Gastrocnemius medialis (tissue), 4 donors: ENCODE data around the gene BMPR1B. TPM values are rescaled to one million over a fixed set of nuclear protein-coding genes. Genes with fewer than 3 reads are reported as not detected.
A peak's percentile ranks its signal among the peaks of the same experiment; 100 is the strongest.

Experiments
- ATAC-seq, 2 donors: fragments of 150-250 bp; one replicate each; pipeline ENCODE4 v1.9.1; 2016
- DNase-seq, 2 donors: peaks; one replicate each; pipeline ENCODE4 v3.0.0-alpha.2; 2019
- H3K27ac ChIP-seq, 4 donors: fragments of 200-600 bp; sonication (generic); 1 replicate in 1 of 4; 2 replicates in 3 of 4; pipeline ENCODE4 v1.5.1; 2016 to 2018; ENCODE audit warnings: mild to moderate bottlenecking in 2 of 4, moderate library complexity in 1 of 4
- H3K27me3 ChIP-seq, 3 donors: fragments of 200-600 bp; sonication (generic) in 2 of 3; 1 replicate in 1 of 3; 2 replicates in 2 of 3; pipeline versions ENCODE4 v1.5.1 to v1.6.0; 2016 to 2019; ENCODE audit warnings: mild to moderate bottlenecking in 1 of 3, moderate library complexity in 1 of 3
- H3K36me3 ChIP-seq, 2 donors: fragments of 200-600 bp; sonication (generic) in 1 of 2; one replicate each; pipeline ENCODE4 v1.5.1; 2017 to 2018
- H3K4me1 ChIP-seq, 2 donors: fragments of 200-600 bp; sonication (generic) in 1 of 2; one replicate each; pipeline ENCODE4 v1.5.1; 2016 to 2017; ENCODE audit warnings: mild to moderate bottlenecking in 2 of 2
- H3K4me3 ChIP-seq, 4 donors: fragments of 200-600 bp; sonication (generic) in 3 of 4; 1 replicate in 1 of 4; 2 replicates in 3 of 4; pipeline ENCODE4 v1.5.1; 2016 to 2019; ENCODE audit warnings: mild to moderate bottlenecking in 2 of 4
- H3K9me3 ChIP-seq, 3 donors: fragments of 200-600 bp; sonication (generic) in 2 of 3; 1 replicate in 1 of 3; 2 replicates in 2 of 3; pipeline ENCODE4 v1.5.1; 2016 to 2019
- CTCF ChIP-seq, 5 experiments: fragments of 450-650 bp in 3 of 5; fragments of 200-600 bp in 2 of 5; sonication (generic) in 2 of 5; IDR thresholded peaks in 4 of 5; conservative IDR thresholded peaks in 1 of 5; 1 replicate in 4 of 5; 2 replicates in 1 of 5; pipeline ENCODE4 v1.5.1; 2016 to 2019; ENCODE audit warnings: antibody characterized with exemption in 5 of 5, mild to moderate bottlenecking in 3 of 5, moderate library complexity in 3 of 5
- POLR2A ChIP-seq, 2 donors: fragments of 450-650 bp; IDR thresholded peaks; one replicate each; pipeline ENCODE4 v1.6.1; 2017; ENCODE audit warnings: antibody characterized with exemption in 2 of 2, mild to moderate bottlenecking in 2 of 2, moderate library complexity in 2 of 2
- in situ Hi-C, 4 donors: fragments of 200-750 bp; cut with MboI; loops; one replicate each; pipeline versions ENCODE4 v1.15.0 to v1.8.0; 2017; ENCODE audit warnings: low sequenced_read_pairs in 4 of 4
- intact Hi-C: fragments of 100-400 bp; cut with DNase I; formaldehyde crosslinking; loops from one replicate; pipeline ENCODE4 v1.15.1; 2023; ENCODE audit warnings: low total_unique reads
- total RNA-seq, 4 donors: library from RNA; depleted of rRNA; stranded (reverse); fragments of >200 nt; gene quantifications; one replicate each; pipeline versions ENCODE4 v1.1.0 to v1.2.3, GENCODE V29; 2016

BMPR1B gene
- total RNA-seq, 4 donors from 2014 or later, result 0.92 to 6.9 (median 1.7) TPM

DNA sequence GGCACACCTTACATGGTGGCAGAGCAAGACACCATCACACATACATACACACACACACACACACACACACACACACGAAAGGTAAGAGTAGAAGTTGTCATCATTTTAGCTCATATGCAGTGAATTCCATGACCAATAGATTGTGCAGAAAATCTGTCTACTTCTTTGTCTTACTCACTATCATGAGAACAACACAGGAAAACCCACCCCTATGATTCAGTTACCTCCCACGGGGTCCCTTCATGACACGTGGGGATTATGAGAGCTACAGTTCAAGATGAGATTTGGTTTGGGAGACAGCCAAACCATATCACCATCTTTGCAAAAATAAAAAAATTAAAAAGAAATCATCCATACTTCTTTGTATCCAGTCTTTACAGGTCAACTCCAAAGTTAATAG lies 221.1 kb downstream of the BMPR1B start:
- DNase-seq (no peak), ATAC-seq (no peak)
- no peak overlapping the region for H3K27ac ChIP-seq
- H3K36me3 ChIP-seq, result no peaks in the 10 kb centered on the region
- H3K27me3 ChIP-seq, result no peaks in the 10 kb centered on the region
- no peaks in the 10 kb centered on the region for H3K4me1 ChIP-seq
- in situ Hi-C loops, result no loop called here
- TF ChIP-seq POLR2A (IDR thresholded peaks at IDR 0.05), result no peak
- TF ChIP-seq CTCF (IDR thresholded peaks at IDR 0.05 in 4 of 5, conservative IDR thresholded peaks at IDR 0.05 in 1 of 5), result no peak
- no peaks in the 10 kb centered on the region for H3K9me3 ChIP-seq
- no peak overlapping the region for H3K4me3 ChIP-seq
- intact Hi-C loops, result no loop called here

GRCh38 chr4:94979621-94980020 lies 221.9 kb downstream of the BMPR1B start:
- H3K4me1 ChIP-seq, result no peaks in the 10 kb centered on the region
- no peak overlapping the region for H3K4me3 ChIP-seq
- no peak overlapping the region for H3K27ac ChIP-seq
- H3K27me3 ChIP-seq, result no peaks in the 10 kb centered on the region
- ATAC-seq (no peak), DNase-seq (no peak)
- TF ChIP-seq CTCF (IDR thresholded peaks at IDR 0.05 in 4 of 5, conservative IDR thresholded peaks at IDR 0.05 in 1 of 5) (no peak), POLR2A (IDR thresholded peaks at IDR 0.05) (no peak)
- no peaks in the 10 kb centered on the region for H3K9me3 ChIP-seq
- intact Hi-C loops, result no loop called here
- in situ Hi-C loops, result no loop called here
- H3K36me3 ChIP-seq, result no peaks in the 10 kb centered on the region

DNA sequence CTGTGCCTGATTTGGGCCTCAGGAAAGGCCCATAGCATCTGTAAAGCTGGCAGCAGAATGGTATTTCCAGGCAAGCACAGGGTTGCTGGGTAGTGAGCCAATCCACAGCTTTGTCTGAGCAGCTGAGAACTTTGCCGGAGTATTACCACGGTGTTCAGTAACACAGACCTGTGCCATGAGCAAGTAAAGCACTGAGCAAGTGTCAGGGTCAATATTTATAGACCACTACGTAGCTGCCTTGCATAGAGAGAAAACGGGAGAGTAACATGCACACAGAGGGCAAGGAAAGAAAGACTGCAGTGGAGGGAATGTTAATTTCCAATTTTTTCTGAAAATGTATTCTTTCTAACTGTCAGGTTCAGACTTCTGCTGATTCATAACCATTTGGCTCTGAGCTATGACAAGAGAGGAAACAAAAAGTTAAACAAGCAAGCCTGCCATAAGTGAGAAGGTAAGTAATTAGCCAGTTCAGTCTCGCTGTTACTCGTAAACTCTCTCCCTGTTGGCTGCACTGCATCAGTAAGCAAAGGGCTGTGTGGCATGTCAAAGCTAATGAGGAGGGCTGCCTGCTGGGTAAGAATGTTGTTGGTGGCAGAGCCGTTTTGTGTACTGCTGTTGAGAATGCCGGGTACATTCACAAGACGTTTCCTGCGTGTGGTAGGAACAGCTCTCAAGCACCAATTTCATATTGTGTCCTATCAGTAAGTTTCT lies 238.1 kb downstream of the BMPR1B start:
- H3K4me3 ChIP-seq, result peak overlapping the region; percentile 47 to 57 (median 54)
- ATAC-seq, result peak; percentile 98 to 99
- H3K27ac ChIP-seq, result peak overlapping the region; percentile 83 to 88 (median 84)
- H3K9me3 ChIP-seq, result no peaks in the 10 kb centered on the region
- H3K4me1 ChIP-seq, result peaks cover 20 to 28% of the 10 kb centered on the region in 2 donors
- H3K27me3 ChIP-seq, result no peaks in the 10 kb centered on the region
- no peaks in the 10 kb centered on the region for H3K36me3 ChIP-seq
- intact Hi-C loops, result loop anchor here (2.0 to 5.0 kb wide), 3 partner anchors 56 to 789 kb away; partner anchors contain the start of gene SMARCAD1
- in situ Hi-C loops, result no loop called here
- peak; percentile 61 to 77 for DNase-seq
- TF ChIP-seq POLR2A (IDR thresholded peaks at IDR 0.05) (peak; percentile 43 to 63), CTCF (IDR thresholded peaks at IDR 0.05 in 4 of 5, conservative IDR thresholded peaks at IDR 0.05 in 1 of 5) (no peak)

DNA sequence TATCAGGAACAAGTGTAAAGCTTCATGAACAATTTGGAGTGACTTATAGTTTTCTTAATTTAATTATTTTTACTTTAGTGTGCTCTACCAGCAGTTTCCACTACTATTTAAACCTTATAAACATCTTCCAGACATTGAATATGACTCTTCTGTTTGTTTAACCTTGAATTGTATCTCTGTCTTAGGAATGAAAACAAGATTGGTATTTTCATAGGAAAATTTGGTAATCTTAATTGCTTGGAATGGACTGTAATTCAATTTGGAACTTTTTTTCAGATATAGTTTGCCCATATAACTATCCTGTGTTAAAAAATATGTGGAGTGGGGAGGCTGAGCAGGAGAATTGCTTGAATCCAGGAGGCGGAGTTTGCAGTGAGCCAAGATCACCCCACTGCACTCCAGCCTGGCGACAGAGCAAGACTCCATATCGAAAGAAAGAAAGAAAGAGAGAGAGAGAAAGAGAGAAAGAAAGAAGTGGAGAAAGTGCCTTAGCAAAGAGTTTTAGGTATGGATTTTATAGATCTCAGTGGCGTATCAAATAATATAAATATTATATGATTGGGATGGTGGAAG lies 242.4 kb downstream of the BMPR1B start:
- Histone ChIP-seq H3K4me1 (peaks cover 20 to 38% of the 10 kb centered on the region in 2 donors), H3K36me3 (no peaks in the 10 kb centered on the region), H3K27me3 (no peaks in the 10 kb centered on the region), H3K4me3 (no peak overlapping the region), H3K27ac (no peak overlapping the region), H3K9me3 (no peaks in the 10 kb centered on the region)
- in situ Hi-C loops (no loop called here), intact Hi-C loops (no loop called here)
- DNase-seq (no peak), ATAC-seq (no peak)
- TF ChIP-seq CTCF (IDR thresholded peaks at IDR 0.05 in 4 of 5, conservative IDR thresholded peaks at IDR 0.05 in 1 of 5) (no peak), POLR2A (IDR thresholded peaks at IDR 0.05) (no peak)
